HG03439 (cell line): Measurements from ENCODE around the gene RTN1.

Experiments used
- ATAC-seq: cut with Tn5 transposase; IDR thresholded peaks from one replicate; pipeline ENCODE4 v1.9.1; 2021; ENCODE audit warnings: mild to moderate bottlenecking, moderate library complexity; ENCODE audit not compliant: unreplicated experiment

Gene RTN1

DNA sequence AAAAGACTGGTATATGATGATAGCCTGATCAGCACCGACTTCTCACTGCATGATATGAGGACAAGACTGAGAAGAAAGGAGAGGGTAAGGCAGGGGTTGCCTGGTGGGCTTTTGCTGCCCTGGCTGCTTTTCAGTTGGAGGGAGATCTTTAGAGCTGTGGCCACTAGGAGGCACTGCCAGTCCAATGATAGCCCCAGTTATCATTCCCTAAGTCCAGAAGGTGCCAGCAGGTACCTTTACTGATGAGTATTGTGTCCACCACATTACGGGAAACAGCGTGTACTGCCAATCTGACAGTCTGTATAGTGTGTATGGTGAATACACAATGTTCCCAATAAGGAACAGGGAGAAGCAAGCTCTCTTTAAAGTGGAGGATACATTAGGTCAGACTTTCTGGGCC, 238.2 kb downstream of the RTN1 start:
- no peak for ATAC-seq

- no peak for ATAC-seq
These were observed 239.3 kb downstream of the RTN1 start for GRCh38 chr14:59631237-59631636.

- ATAC-seq, result no peak
These were observed 240.2 kb downstream of the RTN1 start for GRCh38 chr14:59630288-59630963.

- no peak for ATAC-seq
These were observed 240.9 kb downstream of the RTN1 start for GRCh38 chr14:59629444-59630287.

DNA sequence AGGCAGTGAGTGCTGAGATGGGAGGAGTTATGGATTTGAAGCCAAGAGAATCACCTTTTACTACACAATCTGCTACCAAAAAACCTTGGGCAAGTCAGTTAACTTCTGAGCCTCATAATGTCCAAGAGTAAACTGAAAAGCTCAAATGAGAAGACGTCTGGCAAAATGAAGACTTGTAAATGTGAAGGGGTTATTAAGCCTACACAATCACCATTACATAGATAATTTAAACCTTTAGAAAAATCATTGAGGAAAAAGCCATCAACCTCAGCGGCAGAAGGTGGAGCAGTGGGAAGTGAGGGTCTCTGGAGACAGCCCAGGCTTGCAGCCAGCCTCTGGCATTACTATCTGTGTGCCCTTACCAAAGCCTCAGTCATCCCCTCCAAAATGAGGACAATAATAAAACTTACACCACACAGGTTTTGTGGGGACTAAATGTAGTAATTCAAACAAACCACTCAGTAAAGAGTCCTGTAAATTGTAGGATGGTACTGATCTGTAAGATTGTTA, 243.5 kb downstream of the RTN1 start:
- ATAC-seq, result no peak

GRCh38 chr14:59622631-59623030, 247.9 kb downstream of the RTN1 start:
- ATAC-seq, result no peak

GRCh38 chr14:59619061-59619460, 251.5 kb downstream of the RTN1 start:
- ATAC-seq, result no peak

DNA sequence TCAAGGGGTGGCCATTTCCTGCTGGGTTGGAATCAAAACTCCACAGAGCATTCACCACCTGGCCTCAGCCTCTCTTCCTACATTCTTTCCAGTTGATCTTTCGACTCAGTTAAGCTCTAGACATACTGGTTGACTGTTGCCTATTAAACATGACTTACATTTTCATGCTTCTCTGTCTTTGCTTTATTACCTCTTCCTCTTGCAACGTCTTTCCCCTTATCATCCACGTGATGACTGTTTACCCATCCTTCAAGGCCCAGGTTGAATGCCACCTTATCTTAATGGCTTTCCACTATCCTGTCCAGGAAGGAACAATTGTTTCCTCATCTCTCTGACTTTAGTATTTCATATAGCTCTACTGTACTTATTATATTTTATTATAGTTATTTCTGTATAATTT, 269.5 kb downstream of the RTN1 start:
- no peak for ATAC-seq

- ATAC-seq, result no peak
These were observed 270.2 kb downstream of the RTN1 start for GRCh38 chr14:59600211-59600945.

- no peak for ATAC-seq
These were observed 275.5 kb downstream of the RTN1 start for GRCh38 chr14:59595071-59595470.

DNA sequence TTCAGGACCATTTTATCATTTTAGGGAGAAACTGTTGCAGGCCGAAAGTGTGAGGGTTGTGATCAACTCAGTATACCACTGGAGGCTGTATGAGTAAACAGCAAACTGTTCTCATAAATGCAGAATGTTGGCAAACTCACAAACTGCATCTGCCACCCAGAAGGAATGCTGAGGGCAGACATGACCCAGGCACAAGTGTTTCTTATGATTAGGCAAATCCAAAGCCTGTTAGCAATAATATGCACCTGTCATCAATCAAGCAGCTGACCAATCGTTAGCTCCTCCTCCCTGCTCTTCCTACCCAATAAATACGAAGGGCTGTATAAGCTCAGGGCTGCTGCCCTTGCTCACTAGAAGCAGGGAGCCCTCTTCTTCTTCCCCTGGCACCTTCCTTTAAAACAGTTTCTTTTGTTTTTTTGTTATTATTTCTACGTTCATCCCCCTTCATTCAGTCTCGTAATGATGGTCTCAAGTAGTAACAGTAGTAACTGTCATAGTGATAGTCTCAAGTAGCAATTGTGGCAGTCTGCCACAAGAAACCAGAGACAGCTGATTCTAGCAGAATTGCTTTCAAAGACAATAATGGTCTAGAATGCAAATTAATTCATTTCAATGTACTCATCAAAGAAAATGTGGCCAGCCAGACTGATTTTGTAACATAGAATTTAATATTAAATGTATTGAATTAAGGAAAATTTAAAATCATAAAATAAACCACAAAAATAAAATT, 278.8 kb downstream of the RTN1 start:
- no peak for ATAC-seq

DNA sequence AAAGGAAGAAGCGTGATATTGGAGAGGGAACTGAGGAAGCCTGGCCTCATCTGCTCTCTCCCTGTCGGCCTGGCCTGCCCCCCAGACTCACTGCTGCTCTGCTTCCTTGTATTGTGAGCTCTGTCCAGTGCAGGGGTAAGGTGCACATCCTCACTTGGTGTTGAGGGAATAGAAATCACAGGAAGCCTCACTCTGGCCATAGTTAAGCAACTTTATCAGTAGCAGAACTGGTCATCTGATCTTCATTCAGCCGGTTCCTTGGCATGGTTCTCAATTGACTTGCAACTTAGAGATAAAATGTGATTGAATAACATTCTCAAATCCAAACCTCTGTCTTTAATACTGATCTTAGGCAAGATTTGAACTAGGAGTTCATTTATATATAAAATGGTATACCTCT, 282.5 kb downstream of the RTN1 start:
- no peak for ATAC-seq

DNA sequence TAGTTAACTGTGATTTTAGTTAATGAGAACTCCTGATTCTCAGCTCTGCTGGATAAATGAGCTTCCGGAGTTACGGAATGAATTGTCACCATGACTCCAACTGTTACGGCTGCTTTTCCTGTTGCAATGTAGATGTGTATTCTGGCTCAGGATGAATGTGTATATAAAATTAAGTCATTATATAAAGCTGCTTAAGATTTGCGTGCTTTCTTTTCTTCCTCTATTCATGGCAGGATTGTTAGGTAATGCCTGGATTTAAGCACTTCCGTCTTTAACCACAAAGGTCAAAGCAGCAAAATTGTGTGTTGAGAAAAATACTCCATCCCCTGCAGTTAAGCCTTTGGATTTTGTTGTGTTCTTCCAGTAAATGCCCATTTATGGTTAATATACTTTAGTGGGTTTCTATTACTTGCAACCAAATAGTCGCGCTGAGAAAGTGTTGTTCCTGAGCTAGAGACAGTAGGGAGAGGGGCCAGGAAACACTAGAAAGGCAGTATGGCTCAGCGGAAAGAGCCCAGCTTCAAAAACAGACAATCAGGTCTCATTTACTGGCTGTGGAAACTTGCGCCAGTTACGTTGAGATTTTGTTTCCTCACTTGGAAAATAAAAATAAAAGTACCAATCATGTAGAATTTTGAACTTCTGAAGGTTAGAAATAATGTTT, 284.6 kb downstream of the RTN1 start:
- ATAC-seq, result no peak

DNA sequence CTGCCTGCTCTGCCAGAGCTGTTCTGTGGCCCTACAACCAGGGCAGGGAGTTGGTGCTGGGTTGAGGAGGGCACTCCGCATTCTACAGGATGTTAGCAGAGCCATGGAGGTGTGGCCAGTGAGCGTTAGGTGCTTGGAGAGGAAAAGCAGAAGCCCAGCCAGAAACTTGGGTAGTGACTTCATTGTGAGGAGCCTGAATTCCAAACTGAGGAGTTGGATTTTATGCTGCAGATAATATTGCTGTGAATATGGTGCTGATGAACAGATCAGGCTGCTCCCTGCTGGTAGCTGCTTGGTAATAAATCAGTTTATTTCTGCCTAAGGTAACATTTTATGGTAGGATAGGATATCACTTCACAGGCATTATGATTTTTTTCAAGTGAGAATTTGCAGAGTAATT, 286.8 kb downstream of the RTN1 start:
- ATAC-seq, result no peak

GRCh38 chr14:59582845-59583509, 287.6 kb downstream of the RTN1 start:
- ATAC-seq, result no peak

DNA sequence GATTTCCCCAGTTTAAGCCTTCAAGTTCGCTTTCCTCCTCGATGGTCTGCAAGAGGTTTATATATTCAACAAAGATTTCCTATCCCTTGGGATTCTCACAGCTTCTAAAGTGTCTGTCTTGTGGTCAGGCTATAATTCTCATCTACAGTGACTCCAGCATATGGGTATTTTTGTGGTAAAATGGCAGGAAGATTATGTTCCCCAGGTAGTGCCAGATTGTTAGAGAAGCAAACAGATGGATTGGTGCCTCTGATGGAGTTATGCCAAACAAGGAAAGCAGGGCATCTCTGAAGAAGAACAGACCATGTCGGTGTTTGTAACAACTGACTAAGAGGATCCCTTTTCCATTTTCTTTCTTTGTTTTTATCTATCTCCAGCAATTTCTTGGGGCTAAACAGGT, 288.4 kb downstream of the RTN1 start:
- ATAC-seq, result no peak

- no peak for ATAC-seq
These were observed 289.7 kb downstream of the RTN1 start for GRCh38 chr14:59580911-59581310.

- peak; percentile 94 for ATAC-seq
These were observed 294.0 kb downstream of the RTN1 start, which contains the start of gene CCDC175 for GRCh38 chr14:59576332-59577294. Gene CCDC175 (minus strand): TSS chr14:59576812. CDS start chr14:59576775, 37 bp downstream.
